Endometrial microvascular endothelial cells (primary cell): Measurements from ENCODE around the gene CACNA1F. TPM values are rescaled to one million over a fixed set of nuclear protein-coding genes. Genes with fewer than 3 reads are reported as not detected.

Experiments
- in situ Hi-C: cut with HindIII; loops from 2 replicates; pipeline ENCODE4 v1.10.0; 2017; ENCODE audit warnings: low sequenced_read_pairs, low pct_unique_long_range_greater_than_20kb; ENCODE audit errors: inconsistent ontology term
- total RNA-seq: library from RNA; depleted of rRNA; stranded (reverse); fragments of >200 nt; gene quantifications from one replicate; pipeline ENCODE4 v1.2.3, GENCODE V29; 2015; ENCODE audit errors: inconsistent ontology term

CACNA1F gene
- total RNA-seq, 1 donor from 2014 or later, result not detected

- in situ Hi-C loops, result no loop called here
Observed at GRCh38 chrX:49205443-49205842, 27.7 kb downstream of the CACNA1F start.

DNA sequence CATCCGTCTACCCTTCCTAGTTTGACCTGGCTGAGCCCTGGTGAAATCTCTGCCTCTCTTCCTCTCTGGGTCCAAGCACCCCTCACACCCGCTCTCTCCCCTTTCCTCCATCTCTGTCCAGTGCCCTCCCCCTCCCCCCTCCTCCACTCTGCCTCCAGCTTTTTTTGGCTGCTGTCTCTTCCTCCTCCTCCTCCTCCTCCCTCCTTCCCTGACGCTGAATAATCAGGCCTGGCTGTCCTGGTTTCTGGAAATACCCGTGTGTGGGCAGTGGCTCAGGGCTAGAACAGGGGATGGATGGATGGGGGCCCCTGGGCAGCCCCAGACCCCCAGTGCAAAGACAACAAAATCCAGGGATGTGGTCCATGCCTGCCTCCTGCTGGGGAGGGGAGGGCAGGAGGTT, 28.4 kb downstream of the CACNA1F start:
- in situ Hi-C loops, result no loop called here

GRCh38 chrX:49204017-49204416, 29.1 kb downstream of the CACNA1F start:
- in situ Hi-C loops, result no loop called here

DNA sequence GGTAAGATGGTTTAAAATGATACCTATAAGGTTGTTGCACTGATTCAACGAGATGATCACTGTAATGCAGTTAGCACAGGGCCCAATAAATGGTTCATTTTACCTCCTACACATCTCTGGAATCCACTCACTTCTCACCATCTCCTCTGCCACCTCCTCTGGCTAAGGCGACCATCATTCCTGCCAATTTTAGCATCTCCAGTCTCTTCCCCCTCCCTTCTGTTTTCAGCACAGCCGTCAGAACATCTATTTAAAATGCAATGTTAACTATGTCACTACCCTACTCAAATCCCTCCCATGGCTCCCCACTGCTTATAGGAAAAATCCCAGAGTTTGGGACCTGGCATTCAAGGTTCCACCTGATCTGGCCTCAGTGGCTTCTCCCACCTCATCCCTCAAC, 29.6 kb downstream of the CACNA1F start:
- in situ Hi-C loops, result no loop called here

GRCh38 chrX:49202022-49202421, 31.1 kb downstream of the CACNA1F start:
- in situ Hi-C loops, result no loop called here

GRCh38 chrX:49199906-49200771, 33.0 kb downstream of the CACNA1F start, which contains the start of gene SYP:
SYP (minus strand) TSS chrX:49200193; CDS start chrX:49200186, 7 bp downstream.
- in situ Hi-C loops, result no loop called here

- in situ Hi-C loops, result no loop called here
Observed at GRCh38 chrX:49199315-49199595, 33.9 kb downstream of the CACNA1F start.

DNA sequence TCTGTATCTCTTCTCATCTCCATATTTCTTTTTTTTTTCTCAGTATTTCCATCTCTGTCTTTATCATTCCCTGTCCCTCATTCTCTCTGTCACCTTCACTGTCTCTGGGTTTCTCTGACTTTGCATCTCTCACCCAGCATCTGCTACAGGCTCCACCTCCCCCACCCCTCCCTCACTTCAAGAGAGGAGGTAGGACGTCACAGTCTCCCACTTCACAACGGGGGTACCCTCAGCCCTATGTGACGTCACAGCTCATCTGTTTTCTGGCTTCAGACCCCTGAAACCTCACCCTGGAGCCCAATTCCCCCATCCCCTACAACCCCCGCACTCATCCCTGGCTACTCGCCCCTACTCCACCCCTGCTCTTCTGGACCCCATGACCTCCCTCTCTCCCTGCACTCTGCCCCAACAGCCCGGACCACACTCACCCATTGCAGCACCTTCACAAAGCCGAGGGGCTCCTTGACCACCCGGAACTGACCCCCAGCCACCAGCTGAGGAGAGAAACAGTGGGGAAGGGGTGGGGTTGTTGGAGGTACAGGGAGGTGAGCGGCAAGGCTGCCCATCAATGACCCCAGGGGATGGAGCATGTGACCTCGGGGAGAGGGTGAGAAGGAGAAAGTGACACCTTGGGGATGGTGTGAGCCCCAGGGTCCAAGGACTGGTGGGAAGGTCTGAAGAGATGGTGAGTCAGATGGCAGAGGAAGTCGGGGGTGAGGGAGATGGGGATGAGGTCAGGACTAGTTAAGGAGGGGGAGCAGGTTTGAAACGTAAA, 34.4 kb downstream of the CACNA1F start:
- in situ Hi-C loops, result no loop called here

- in situ Hi-C loops, result no loop called here
Observed at GRCh38 chrX:49197543-49198087, 35.5 kb downstream of the CACNA1F start.

GRCh38 chrX:49193542-49193964, 39.6 kb downstream of the CACNA1F start:
- in situ Hi-C loops, result no loop called here

GRCh38 chrX:49192722-49193328, 40.3 kb downstream of the CACNA1F start:
- in situ Hi-C loops, result no loop called here

DNA sequence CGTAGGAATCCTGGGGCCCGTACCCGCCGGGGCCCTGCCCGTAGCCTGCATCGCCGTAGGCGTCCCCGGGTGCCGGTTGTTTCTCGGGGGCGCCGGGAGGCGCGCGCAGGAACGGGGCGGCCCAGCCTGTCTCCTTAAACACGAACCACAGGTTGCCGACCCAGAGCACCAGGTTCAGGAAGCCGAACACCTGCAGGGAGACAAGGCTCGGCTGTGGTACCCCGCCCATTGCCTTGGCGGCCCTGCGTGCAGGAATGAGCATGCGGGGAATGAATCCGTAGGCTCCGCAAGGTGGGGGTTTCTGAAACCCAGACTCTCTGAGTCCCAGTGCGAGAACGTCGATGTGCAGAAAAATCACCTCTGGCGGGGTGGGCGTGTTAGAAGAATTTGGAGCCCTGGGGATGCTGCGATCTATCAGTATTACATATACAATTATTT, 41.5 kb downstream of the CACNA1F start:
- in situ Hi-C loops, result no loop called here

DNA sequence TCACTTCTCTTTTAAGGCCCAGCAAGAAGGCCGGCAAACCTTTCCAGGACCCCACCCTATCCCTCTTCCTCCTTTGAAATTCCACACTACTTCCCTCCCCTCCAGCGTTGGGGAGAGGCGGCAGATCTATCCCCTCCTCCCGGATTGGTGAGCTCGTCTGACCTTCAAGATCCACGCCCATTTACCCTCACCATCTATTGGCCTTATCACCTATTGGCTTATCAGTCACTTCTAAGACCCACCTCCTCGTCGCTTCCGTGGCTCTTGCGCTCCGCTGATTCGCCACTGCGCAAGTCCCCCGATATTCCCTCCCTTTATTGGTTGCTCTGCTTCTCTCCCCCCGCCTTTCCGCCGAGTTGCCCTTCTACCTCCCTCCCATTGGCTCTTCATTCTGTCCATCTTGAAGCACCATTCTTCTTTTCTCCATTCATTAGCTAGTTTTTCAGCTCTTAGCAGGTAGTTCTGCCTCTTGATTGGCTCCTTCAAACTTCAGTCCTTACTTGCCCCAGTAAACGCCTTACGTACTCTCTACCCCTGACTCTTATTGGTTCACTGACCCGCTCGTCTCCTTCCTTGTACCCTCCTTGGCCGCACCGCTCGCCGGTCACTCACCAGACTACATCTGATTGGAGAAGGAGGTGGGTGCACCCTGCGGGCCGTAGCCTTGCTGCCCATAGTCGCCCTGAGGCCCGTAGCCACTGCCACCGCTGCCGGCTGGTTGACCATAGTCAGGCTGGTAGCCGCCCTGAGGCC, 42.1 kb downstream of the CACNA1F start:
- in situ Hi-C loops, result no loop called here

DNA sequence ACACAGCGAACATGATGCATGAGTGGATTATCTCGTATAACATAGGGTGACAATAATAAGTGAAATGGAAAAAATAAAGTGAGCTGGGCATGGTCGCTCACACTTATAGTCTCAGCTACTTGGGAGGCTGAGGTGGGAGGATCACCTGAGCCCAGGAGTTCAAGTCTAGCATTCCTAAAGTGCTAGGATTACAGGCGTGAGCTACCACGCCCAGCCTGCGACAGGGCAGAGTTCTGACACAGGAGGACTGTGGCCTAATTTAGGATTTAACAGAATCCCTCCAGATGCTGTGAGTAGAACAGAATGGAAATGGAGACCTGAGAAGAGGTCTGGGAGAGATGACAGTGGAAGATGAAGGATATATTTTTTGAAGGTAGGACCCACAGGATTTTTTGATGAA, 43.5 kb downstream of the CACNA1F start:
- in situ Hi-C loops, result no loop called here

GRCh38 chrX:49188468-49189076, 44.6 kb downstream of the CACNA1F start:
- in situ Hi-C loops, result no loop called here

- in situ Hi-C loops, result no loop called here
Observed at GRCh38 chrX:49187526-49187925, 45.6 kb downstream of the CACNA1F start.

GRCh38 chrX:49187028-49187394, 46.1 kb downstream of the CACNA1F start:
- in situ Hi-C loops, result no loop called here
